ENCODE measurements around the gene VSTM5. TPM values are rescaled to one million over a fixed set of nuclear protein-coding genes. Genes with fewer than 3 reads are reported as not detected.
A peak's percentile ranks its signal among the peaks of the same experiment; 100 is the strongest.
"Not testable (repeated sequence)": the region's sequence is repeated elsewhere in the genome, so short reads cannot be mapped to it uniquely, and the experiment has no call there.

Gene VSTM5, protein sequence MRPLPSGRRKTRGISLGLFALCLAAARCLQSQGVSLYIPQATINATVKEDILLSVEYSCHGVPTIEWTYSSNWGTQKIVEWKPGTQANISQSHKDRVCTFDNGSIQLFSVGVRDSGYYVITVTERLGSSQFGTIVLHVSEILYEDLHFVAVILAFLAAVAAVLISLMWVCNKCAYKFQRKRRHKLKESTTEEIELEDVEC
- not detected for total RNA-seq
- polyA plus RNA-seq, result under 1 TPM in 1 of 4 donors, not detected in 3; 0.28 TPM

GRCh38 chr11:93850594-93851018 lies at the start of gene VSTM5:
Gene VSTM5 (minus strand): TSS chr11:93850618. CDS start chr11:93850502, 116 bp downstream.
- Histone ChIP-seq H3K4me1 (ENCODE audit: control insufficient read depth, insufficient read depth, low read length, poor library complexity, severe bottlenecking) (no peaks in the 10 kb centered on the region), H3K27ac (ENCODE audit: insufficient read depth, low read length, poor library complexity, severe bottlenecking) (no peak within 1 kb of the TSS), H3K9me3 (ENCODE audit: control insufficient read depth in 2 of 2, low read length in 2 of 2) (no peaks in the 10 kb centered on the region), H3K27me3 (ENCODE audit: control insufficient read depth, insufficient read depth, low read length) (peaks cover 5% of the 10 kb centered on the region), H3K36me3 (ENCODE audit: control insufficient read depth, insufficient read depth, low read length) (no peaks in the 10 kb centered on the region), H3K4me3 (ENCODE audit: low read depth, low read length) (no peak within 1 kb of the TSS)
- ATAC-seq (ENCODE audit: low read depth in 2 of 2) (no peak), DNase-seq (no peak)
- peaks cover 0 to 6% (median 2%) of the 10 kb centered on the region in 4 donors for H3K4me1 Mint-ChIP-seq
- peaks cover 41% of the 10 kb centered on the region for H3K27me3 Mint-ChIP-seq
- peaks cover 0 to 2% (median 0%) of the 10 kb centered on the region in 7 donors for H3K9me3 Mint-ChIP-seq
- peak within 1 kb of the TSS in 2 of 4 donors; percentile 24 to 40 for H3K4me3 Mint-ChIP-seq
- no peaks in the 10 kb centered on the region for H3K36me3 Mint-ChIP-seq
- no peak within 1 kb of the TSS for H3K27ac Mint-ChIP-seq

DNA sequence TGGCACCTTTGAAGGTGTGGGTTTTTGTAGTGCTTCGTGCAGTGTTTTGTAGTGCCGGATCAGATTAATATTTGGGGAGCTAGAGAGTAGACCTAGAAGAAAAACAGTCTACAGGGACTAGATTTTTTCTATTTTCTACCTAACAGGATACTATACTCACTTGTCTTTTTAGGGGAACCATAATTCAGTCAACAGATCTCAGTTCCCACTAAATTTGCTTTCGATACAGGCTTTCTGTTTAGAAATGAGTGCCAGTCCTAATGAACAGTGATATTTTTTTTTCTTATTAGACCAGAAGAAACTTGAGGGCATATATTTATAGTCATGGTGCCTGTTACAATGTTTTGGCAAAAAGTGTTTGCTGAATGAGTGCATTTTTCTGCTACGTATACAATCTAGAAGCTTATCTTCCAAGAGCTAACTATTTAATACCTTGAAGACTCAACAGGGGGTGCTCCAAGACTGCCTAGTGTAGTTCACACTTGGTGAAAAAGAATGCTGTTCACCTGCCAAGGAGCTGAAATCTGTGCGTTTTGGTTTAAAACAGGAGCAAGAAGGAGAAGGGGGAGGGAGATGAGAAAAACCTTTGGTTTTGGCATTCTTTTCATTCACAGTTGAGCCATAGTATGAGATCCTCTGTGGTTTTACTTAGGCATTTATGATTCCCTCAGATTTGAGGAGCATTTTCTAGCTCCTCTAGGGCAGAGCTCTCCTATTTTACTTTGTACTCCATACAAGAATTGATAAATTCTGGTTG lies 44.9 kb upstream of the VSTM5 start:
- Histone ChIP-seq H3K36me3 (ENCODE audit: control insufficient read depth, insufficient read depth, low read length) (no peaks in the 10 kb centered on the region), H3K27me3 (ENCODE audit: control insufficient read depth, insufficient read depth, low read length) (peaks cover 2% of the 10 kb centered on the region), H3K27ac (ENCODE audit: insufficient read depth, low read length, poor library complexity, severe bottlenecking) (no peak overlapping the region), H3K4me1 (ENCODE audit: control insufficient read depth, insufficient read depth, low read length, poor library complexity, severe bottlenecking) (no peaks in the 10 kb centered on the region), H3K9me3 (ENCODE audit: control insufficient read depth in 2 of 2, low read length in 2 of 2) (no peaks in the 10 kb centered on the region), H3K4me3 (ENCODE audit: low read depth, low read length) (no peak overlapping the region)
- Mint-ChIP-seq H3K36me3 (no peaks in the 10 kb centered on the region), H3K27ac (no peak overlapping the region), H3K27me3 (peaks cover 30% of the 10 kb centered on the region), H3K4me1 (no peaks in the 10 kb centered on the region), H3K9me3 (peaks cover 0 to 5% (median 0%) of the 10 kb centered on the region in 7 donors), H3K4me3 (no peak overlapping the region)
- DNase-seq, result peak in 2 of 3 donors; percentile 2 to 45
- no peak for ATAC-seq (ENCODE audit: low read depth in 2 of 2)

GRCh38 chr11:93890391-93891051 lies 40.1 kb upstream of the VSTM5 start:
- DNase-seq, result no peak
- H3K9me3 ChIP-seq (ENCODE audit: control insufficient read depth in 2 of 2, low read length in 2 of 2), result no peaks in the 10 kb centered on the region
- Mint-ChIP-seq H3K27ac (no peak overlapping the region), H3K27me3 (peaks cover 20% of the 10 kb centered on the region), H3K9me3 (peaks cover 0 to 7% (median 2%) of the 10 kb centered on the region in 7 donors), H3K36me3 (no peaks in the 10 kb centered on the region), H3K4me3 (no peak overlapping the region), H3K4me1 (no peaks in the 10 kb centered on the region)
- H3K4me3 ChIP-seq (ENCODE audit: low read depth, low read length), result no peak overlapping the region
- no peaks in the 10 kb centered on the region for H3K36me3 ChIP-seq (ENCODE audit: control insufficient read depth, insufficient read depth, low read length)
- H3K27me3 ChIP-seq (ENCODE audit: control insufficient read depth, insufficient read depth, low read length), result peaks cover 2% of the 10 kb centered on the region
- ATAC-seq (ENCODE audit: low read depth in 2 of 2), result no peak
- H3K27ac ChIP-seq (ENCODE audit: insufficient read depth, low read length, poor library complexity, severe bottlenecking), result no peak overlapping the region
- H3K4me1 ChIP-seq (ENCODE audit: control insufficient read depth, insufficient read depth, low read length, poor library complexity, severe bottlenecking), result no peaks in the 10 kb centered on the region

GRCh38 chr11:93887111-93887510 lies 36.7 kb upstream of the VSTM5 start:
- no peak overlapping the region for H3K27ac Mint-ChIP-seq
- ATAC-seq (ENCODE audit: low read depth in 2 of 2) (no peak), DNase-seq (no peak)
- Histone ChIP-seq H3K36me3 (ENCODE audit: control insufficient read depth, insufficient read depth, low read length) (no peaks in the 10 kb centered on the region), H3K27ac (ENCODE audit: insufficient read depth, low read length, poor library complexity, severe bottlenecking) (no peak overlapping the region), H3K27me3 (ENCODE audit: control insufficient read depth, insufficient read depth, low read length) (no peaks in the 10 kb centered on the region), H3K4me1 (ENCODE audit: control insufficient read depth, insufficient read depth, low read length, poor library complexity, severe bottlenecking) (no peaks in the 10 kb centered on the region), H3K4me3 (ENCODE audit: low read depth, low read length) (no peak overlapping the region), H3K9me3 (ENCODE audit: control insufficient read depth in 2 of 2, low read length in 2 of 2) (peaks cover 8 to 11% of the 10 kb centered on the region in 2 experiments)
- H3K4me3 Mint-ChIP-seq, result no peak overlapping the region
- H3K27me3 Mint-ChIP-seq, result peaks cover 15% of the 10 kb centered on the region
- no peaks in the 10 kb centered on the region for H3K36me3 Mint-ChIP-seq
- peaks cover 0 to 17% (median 5%) of the 10 kb centered on the region in 7 donors for H3K9me3 Mint-ChIP-seq
- no peaks in the 10 kb centered on the region for H3K4me1 Mint-ChIP-seq

DNA sequence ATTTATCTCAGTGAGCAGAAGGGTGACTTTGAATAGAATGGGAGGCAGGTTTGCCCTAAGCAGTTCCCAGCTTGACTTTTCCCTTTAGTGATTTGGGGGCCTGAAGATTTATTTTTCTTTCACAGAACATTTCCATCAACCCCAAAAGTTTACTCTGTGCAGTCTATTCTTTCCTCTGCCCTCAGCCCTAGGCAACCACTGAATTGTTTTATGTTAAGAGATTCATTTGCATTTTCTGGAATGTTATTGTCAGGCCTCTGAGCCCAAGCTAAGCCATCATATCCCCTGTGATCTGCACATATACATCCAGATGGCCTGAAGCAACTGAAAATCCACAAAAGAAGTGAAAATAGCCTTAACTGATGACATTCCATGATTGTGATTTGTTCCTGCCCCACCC lies 28.7 kb upstream of the VSTM5 start:
- H3K9me3 Mint-ChIP-seq, result peaks cover 0 to 15% (median 0%) of the 10 kb centered on the region in 7 donors
- not testable (repeated sequence) for H3K36me3 Mint-ChIP-seq; H3K27me3 Mint-ChIP-seq; ATAC-seq (ENCODE audit: low read depth in 2 of 2); H3K27ac Mint-ChIP-seq; H3K4me3 Mint-ChIP-seq; H3K36me3 ChIP-seq (ENCODE audit: control insufficient read depth, insufficient read depth, low read length); H3K4me1 ChIP-seq (ENCODE audit: control insufficient read depth, insufficient read depth, low read length, poor library complexity, severe bottlenecking); H3K27me3 ChIP-seq (ENCODE audit: control insufficient read depth, insufficient read depth, low read length); H3K4me1 Mint-ChIP-seq; H3K27ac ChIP-seq (ENCODE audit: insufficient read depth, low read length, poor library complexity, severe bottlenecking); H3K4me3 ChIP-seq (ENCODE audit: low read depth, low read length); DNase-seq
- H3K9me3 ChIP-seq (ENCODE audit: control insufficient read depth in 2 of 2, low read length in 2 of 2), result peaks cover 8 to 14% of the 10 kb centered on the region in 2 experiments

DNA sequence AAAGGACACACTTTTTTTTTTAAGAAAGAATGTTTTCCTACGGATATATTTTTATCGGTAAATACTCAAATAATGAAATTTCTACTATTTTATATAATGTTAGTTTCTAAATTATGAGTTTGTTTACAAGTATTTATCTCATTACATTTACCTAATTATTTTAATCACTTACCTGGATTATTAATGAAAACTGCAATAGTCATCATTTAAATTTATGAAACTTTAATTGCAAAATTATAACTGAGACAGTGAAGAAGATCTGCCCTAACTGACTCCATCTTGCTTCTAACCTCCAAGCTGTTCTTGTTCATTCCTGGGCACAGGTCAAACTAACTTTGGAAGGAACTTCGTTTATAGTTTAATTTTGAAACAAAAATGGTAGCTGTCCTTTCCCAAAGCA lies 25.2 kb upstream of the VSTM5 start:
- Histone ChIP-seq H3K9me3 (ENCODE audit: control insufficient read depth in 2 of 2, low read length in 2 of 2) (no peaks in the 10 kb centered on the region), H3K4me1 (ENCODE audit: control insufficient read depth, insufficient read depth, low read length, poor library complexity, severe bottlenecking) (no peaks in the 10 kb centered on the region), H3K27ac (ENCODE audit: insufficient read depth, low read length, poor library complexity, severe bottlenecking) (no peak overlapping the region), H3K27me3 (ENCODE audit: control insufficient read depth, insufficient read depth, low read length) (no peaks in the 10 kb centered on the region), H3K4me3 (ENCODE audit: low read depth, low read length) (no peak overlapping the region), H3K36me3 (ENCODE audit: control insufficient read depth, insufficient read depth, low read length) (no peaks in the 10 kb centered on the region)
- DNase-seq (no peak), ATAC-seq (ENCODE audit: low read depth in 2 of 2) (no peak)
- H3K9me3 Mint-ChIP-seq, result no peaks in the 10 kb centered on the region
- H3K27ac Mint-ChIP-seq, result no peak overlapping the region
- no peaks in the 10 kb centered on the region for H3K36me3 Mint-ChIP-seq
- H3K4me3 Mint-ChIP-seq, result no peak overlapping the region
- H3K27me3 Mint-ChIP-seq, result peaks cover 4% of the 10 kb centered on the region
- no peaks in the 10 kb centered on the region for H3K4me1 Mint-ChIP-seq

- Mint-ChIP-seq H3K36me3 (no peaks in the 10 kb centered on the region), H3K4me3 (no peak overlapping the region), H3K27ac (no peak overlapping the region), H3K4me1 (no peaks in the 10 kb centered on the region), H3K27me3 (no peaks in the 10 kb centered on the region), H3K9me3 (peaks cover 0 to 2% (median 0%) of the 10 kb centered on the region in 7 donors)
- H3K27ac ChIP-seq (ENCODE audit: insufficient read depth, low read length, poor library complexity, severe bottlenecking), result no peak overlapping the region
- no peaks in the 10 kb centered on the region for H3K9me3 ChIP-seq (ENCODE audit: control insufficient read depth in 2 of 2, low read length in 2 of 2)
- DNase-seq (no peak), ATAC-seq (ENCODE audit: low read depth in 2 of 2) (no peak)
- no peaks in the 10 kb centered on the region for H3K36me3 ChIP-seq (ENCODE audit: control insufficient read depth, insufficient read depth, low read length)
- H3K4me3 ChIP-seq (ENCODE audit: low read depth, low read length), result no peak overlapping the region
- H3K4me1 ChIP-seq (ENCODE audit: control insufficient read depth, insufficient read depth, low read length, poor library complexity, severe bottlenecking), result no peaks in the 10 kb centered on the region
- H3K27me3 ChIP-seq (ENCODE audit: control insufficient read depth, insufficient read depth, low read length), result no peaks in the 10 kb centered on the region
These were observed 21.1 kb upstream of the VSTM5 start for GRCh38 chr11:93871526-93871925.

Measured in CD4-positive, CD25-positive, alpha-beta regulatory T cell (primary cell).